A549 treated with RU486 at 1 μM for 4 hours (cell line): ENCODE results near the gene TCF12. TPM values are rescaled to one million over a fixed set of nuclear protein-coding genes. Genes with fewer than 3 reads are reported as not detected.

Experiments used
- total RNA-seq: library from RNA; stranded (reverse); fragments of 200-300 nt; extraction: Qiagen RNA extraction; gene quantifications from 5 replicates; pipeline ENCODE4 v1.2.3, GENCODE V29; 2022; ENCODE audit warnings: low read depth

Gene TCF12
- 37.4 to 43.7 TPM (median 39.7 TPM) in 5 replicates for total RNA-seq

DNA sequence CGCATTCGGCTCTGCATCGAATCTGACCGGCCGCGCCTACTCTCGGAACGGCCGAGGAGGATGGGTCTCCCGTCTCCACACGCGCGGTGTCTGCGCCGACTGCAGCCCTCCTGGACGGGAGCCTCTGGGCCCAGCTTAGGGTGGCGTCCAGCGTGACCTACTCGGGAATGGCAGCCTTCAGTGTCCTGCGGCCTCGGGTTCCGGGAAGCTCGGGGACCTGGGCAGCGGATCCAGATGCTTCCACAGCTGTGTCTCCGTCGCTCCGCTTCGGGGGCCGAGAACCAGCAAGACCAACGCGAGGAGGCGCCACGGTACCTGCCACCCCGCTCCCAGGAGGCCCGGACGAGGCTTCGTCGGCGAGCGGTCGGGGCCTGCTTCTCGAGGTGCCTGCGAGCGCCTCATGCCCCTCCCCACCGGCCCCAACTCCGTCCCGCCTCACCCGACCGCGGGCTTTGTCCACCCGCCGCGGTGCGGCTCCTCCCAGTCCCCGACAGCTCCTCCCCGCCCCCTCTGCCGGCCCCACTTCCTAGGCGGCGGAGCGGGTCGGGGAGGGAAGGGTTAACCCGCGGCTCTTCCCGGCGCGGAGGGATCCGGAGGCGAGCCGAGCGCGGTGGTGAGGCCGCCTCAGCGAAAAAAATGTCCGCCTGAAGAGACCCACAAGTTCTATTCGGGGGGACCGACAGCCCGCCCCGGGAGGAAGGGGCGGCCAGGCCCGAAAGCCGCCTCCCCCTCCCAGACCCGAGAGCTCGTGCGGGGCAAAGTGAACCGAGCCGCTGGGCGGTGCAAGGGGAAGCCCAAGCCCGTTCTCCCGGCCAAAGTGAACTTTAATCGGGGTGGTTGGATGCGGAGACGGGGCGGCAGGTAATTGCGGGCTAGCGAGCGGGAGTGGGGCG, at the start of gene TCF12:
TCF12 (plus strand) TSS at position 599 of the 893 bp plus-strand sequence. CDS start 1,270 bp downstream, outside the sequence.

Other genes with a start within 250 kb of the TCF12 start
- gene ZNF280D, start 185.1 kb upstream of the TCF12 start, total RNA-seq = 13.7 to 16.5 TPM (median 15.1 TPM) in 5 replicates